Measurements from ENCODE around the gene IGSF11. TPM values are rescaled to one million over a fixed set of nuclear protein-coding genes. Genes with fewer than 3 reads are reported as not detected.
"Not testable (repeated sequence)": the region's sequence is repeated elsewhere in the genome, so short reads cannot be mapped to it uniquely, and the experiment has no call there.

The IGSF11 gene
- polyA plus RNA-seq, 1 donor (not counting 4 experiments of a cell fraction or from before 2014, with no cell fraction given): 0.68 TPM

DNA sequence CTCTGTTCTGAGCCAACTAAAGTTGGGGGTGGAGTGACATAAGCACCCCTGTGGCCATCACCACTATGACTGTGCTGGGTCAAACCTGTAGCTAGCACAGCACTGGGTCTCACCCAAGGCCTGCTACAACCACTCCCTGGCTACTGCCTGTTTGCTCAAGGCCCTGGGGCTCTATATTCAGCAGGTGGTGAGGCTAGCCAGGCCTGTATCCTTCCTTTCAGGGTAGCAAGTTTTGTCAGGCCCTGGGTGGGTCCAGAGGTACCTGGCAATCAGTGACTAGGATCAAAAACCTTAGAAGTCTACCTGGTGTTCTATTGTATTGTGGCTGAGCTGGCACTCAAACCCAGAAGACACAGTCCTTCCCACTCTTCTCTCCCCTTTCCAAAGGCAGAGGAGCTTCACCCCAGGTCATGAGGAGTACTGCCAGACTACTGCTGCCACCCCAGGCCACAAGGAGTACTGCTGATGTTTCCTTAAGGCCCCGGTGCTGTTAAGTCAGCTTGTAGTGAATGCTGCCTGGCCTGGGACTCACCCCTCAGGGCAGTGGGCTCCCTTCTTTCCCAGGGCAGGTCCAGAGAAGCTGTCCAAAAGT lies 170.8 kb downstream of the IGSF11 start:
- dilution Hi-C loops (cut with MboI; ENCODE audit: extremely low pct_ligation_motif_present, low sequenced_read_pairs): no loop called here
- FAIRE-seq (no peak), DNase-seq (ENCODE audit: low read depth, low spot score) (no peak)
- no peak overlapping the region for H2AFZ ChIP-seq (ENCODE audit: control insufficient read depth, low read length)
- no peak overlapping the region for H3K27ac ChIP-seq (ENCODE audit: control insufficient read depth, insufficient read depth, low read length)
- no peaks in the 10 kb centered on the region for H3K9me3 ChIP-seq (ENCODE audit: control insufficient read depth, low read depth, low read length)
- H3K27me3 ChIP-seq (ENCODE audit: control insufficient read depth, extremely low read depth, insufficient read depth, low read length): no peaks in the 10 kb centered on the region
- no peak overlapping the region for H3K4me3 ChIP-seq (ENCODE audit: control insufficient read depth in 2 of 3, extremely low read depth in 1 of 3, insufficient read depth in 2 of 3, low read depth in 1 of 3, low read length in 3 of 3)
- H3K9me1 ChIP-seq (ENCODE audit: control insufficient read depth, extremely low read depth, insufficient read depth, low read length): no peaks in the 10 kb centered on the region
- no peaks in the 10 kb centered on the region for H4K20me1 ChIP-seq (ENCODE audit: control insufficient read depth, extremely low read depth, insufficient read depth, low read length)
- H3K79me2 ChIP-seq (ENCODE audit: control insufficient read depth, insufficient read depth, low read length): no peaks in the 10 kb centered on the region
- no peaks in the 10 kb centered on the region for H3K36me3 ChIP-seq (ENCODE audit: control insufficient read depth in 2 of 2, extremely low read depth in 1 of 2, insufficient read depth in 2 of 2, low read length in 2 of 2)
- H3K4me1 ChIP-seq (ENCODE audit: control insufficient read depth, extremely low read depth, insufficient read depth, low read length): no peaks in the 10 kb centered on the region
- TF ChIP-seq EZH2 (IDR thresholded peaks at IDR 0.05; ENCODE audit: low read length) (no peak), CTCF (optimal IDR thresholded peaks at IDR 0.05 in 1 of 3, IDR thresholded peaks at IDR 0.05 in 1 of 3, conservative IDR thresholded peaks at IDR 0.05 in 1 of 3; ENCODE audit: extremely low read depth in 1 of 3, insufficient read depth in 2 of 3, low read length in 3 of 3) (peak in 2 of 3 experiments; percentile 51 to 69)
- H3K4me2 ChIP-seq (ENCODE audit: control insufficient read depth, extremely low read depth, insufficient read depth, low read depth, low read length): no peak overlapping the region
- no peak overlapping the region for H3K9ac ChIP-seq (ENCODE audit: control insufficient read depth, extremely low read depth, insufficient read depth, low read length)

GRCh38 chr3:118859950-118860349 lies 174.7 kb downstream of the IGSF11 start:
- H3K79me2 ChIP-seq (ENCODE audit: control insufficient read depth, insufficient read depth, low read length): no peaks in the 10 kb centered on the region
- H2AFZ ChIP-seq (ENCODE audit: control insufficient read depth, low read length): no peak overlapping the region
- no peaks in the 10 kb centered on the region for H3K9me1 ChIP-seq (ENCODE audit: control insufficient read depth, extremely low read depth, insufficient read depth, low read length)
- dilution Hi-C loops (cut with MboI; ENCODE audit: extremely low pct_ligation_motif_present, low sequenced_read_pairs): no loop called here
- no peak overlapping the region for H3K4me2 ChIP-seq (ENCODE audit: control insufficient read depth, extremely low read depth, insufficient read depth, low read depth, low read length)
- H3K36me3 ChIP-seq (ENCODE audit: control insufficient read depth in 2 of 2, extremely low read depth in 1 of 2, insufficient read depth in 2 of 2, low read length in 2 of 2): no peaks in the 10 kb centered on the region
- H3K4me1 ChIP-seq (ENCODE audit: control insufficient read depth, extremely low read depth, insufficient read depth, low read length): no peaks in the 10 kb centered on the region
- FAIRE-seq: no peak
- TF ChIP-seq EZH2 (IDR thresholded peaks at IDR 0.05; ENCODE audit: low read length): no peak
- TF ChIP-seq CTCF (optimal IDR thresholded peaks at IDR 0.05 in 1 of 3, IDR thresholded peaks at IDR 0.05 in 1 of 3, conservative IDR thresholded peaks at IDR 0.05 in 1 of 3; ENCODE audit: extremely low read depth in 1 of 3, insufficient read depth in 2 of 3, low read length in 3 of 3): no peak
- H3K27me3 ChIP-seq (ENCODE audit: control insufficient read depth, extremely low read depth, insufficient read depth, low read length): no peaks in the 10 kb centered on the region
- H3K9ac ChIP-seq (ENCODE audit: control insufficient read depth, extremely low read depth, insufficient read depth, low read length): no peak overlapping the region
- no peak overlapping the region for H3K4me3 ChIP-seq (ENCODE audit: control insufficient read depth in 2 of 3, extremely low read depth in 1 of 3, insufficient read depth in 2 of 3, low read depth in 1 of 3, low read length in 3 of 3)
- DNase-seq (ENCODE audit: low read depth, low spot score): no peak
- H4K20me1 ChIP-seq (ENCODE audit: control insufficient read depth, extremely low read depth, insufficient read depth, low read length): no peaks in the 10 kb centered on the region
- no peak overlapping the region for H3K27ac ChIP-seq (ENCODE audit: control insufficient read depth, insufficient read depth, low read length)
- no peaks in the 10 kb centered on the region for H3K9me3 ChIP-seq (ENCODE audit: control insufficient read depth, low read depth, low read length)

DNA sequence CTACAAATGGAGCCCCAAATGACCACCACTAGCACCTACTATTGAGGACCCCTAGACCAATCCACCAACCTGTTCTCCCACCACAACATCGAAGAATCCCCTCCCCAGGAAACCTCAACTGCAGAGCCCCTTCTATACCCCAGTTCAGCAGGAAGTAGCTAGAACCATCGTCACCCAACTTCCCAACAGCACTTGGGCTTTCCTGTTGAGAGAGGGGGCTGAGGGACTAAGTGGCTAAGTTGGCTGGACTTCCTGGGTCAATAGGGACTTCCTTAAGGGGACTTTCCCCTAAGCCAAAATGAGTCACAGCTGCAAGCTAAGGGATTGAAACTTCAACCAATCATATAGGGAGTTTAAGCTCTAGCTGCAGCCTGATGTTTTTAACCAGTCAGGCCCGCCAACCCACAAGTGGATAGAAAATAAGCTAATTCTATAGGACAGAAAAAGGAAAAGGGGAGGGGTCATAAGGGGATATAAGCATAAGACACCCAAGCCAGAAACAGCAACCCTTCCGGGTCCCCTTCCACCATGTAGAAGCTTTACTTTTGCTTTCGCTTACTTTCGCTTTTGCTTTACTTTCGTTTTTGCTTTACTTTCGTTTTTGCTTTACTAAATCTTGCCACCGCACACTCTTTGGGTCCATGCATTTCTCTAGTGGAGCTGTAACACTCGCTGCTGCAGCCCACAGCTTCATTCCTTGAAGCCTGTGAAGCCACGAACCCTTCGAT lies 183.0 kb downstream of the IGSF11 start:
- H3K4me1 ChIP-seq (ENCODE audit: control insufficient read depth, extremely low read depth, insufficient read depth, low read length); H3K36me3 ChIP-seq (ENCODE audit: control insufficient read depth in 2 of 2, extremely low read depth in 1 of 2, insufficient read depth in 2 of 2, low read length in 2 of 2); H3K4me2 ChIP-seq (ENCODE audit: control insufficient read depth, extremely low read depth, insufficient read depth, low read depth, low read length); FAIRE-seq; dilution Hi-C loops (cut with MboI; ENCODE audit: extremely low pct_ligation_motif_present, low sequenced_read_pairs); H4K20me1 ChIP-seq (ENCODE audit: control insufficient read depth, extremely low read depth, insufficient read depth, low read length); DNase-seq (ENCODE audit: low read depth, low spot score); H3K9me3 ChIP-seq (ENCODE audit: control insufficient read depth, low read depth, low read length); H3K9me1 ChIP-seq (ENCODE audit: control insufficient read depth, extremely low read depth, insufficient read depth, low read length); H2AFZ ChIP-seq (ENCODE audit: control insufficient read depth, low read length); H3K4me3 ChIP-seq (ENCODE audit: control insufficient read depth in 2 of 3, extremely low read depth in 1 of 3, insufficient read depth in 2 of 3, low read depth in 1 of 3, low read length in 3 of 3); H3K79me2 ChIP-seq (ENCODE audit: control insufficient read depth, insufficient read depth, low read length); H3K9ac ChIP-seq (ENCODE audit: control insufficient read depth, extremely low read depth, insufficient read depth, low read length); H3K27ac ChIP-seq (ENCODE audit: control insufficient read depth, insufficient read depth, low read length); H3K27me3 ChIP-seq (ENCODE audit: control insufficient read depth, extremely low read depth, insufficient read depth, low read length): not testable (repeated sequence)
